Hematopoietic multipotent progenitor cell treated with erythropoietin and hydrocortisone succinate and interleukin-3 and kit ligand, for 8 days (in vitro differentiated cells): ENCODE measurements around the gene IGSF23.
"Not testable (repeated sequence)": the region's sequence is repeated elsewhere in the genome, so short reads cannot be mapped to it uniquely, and the experiment has no call there.

Experiments
- DNase-seq: peaks from one replicate; pipeline ENCODE4 v3.0.0-alpha.2; 2015

The IGSF23 gene

GRCh38 chr19:44587963-44588770, 25.2 kb upstream of the IGSF23 start:
- no peak for DNase-seq

- no peak for DNase-seq
These were observed 24.6 kb upstream of the IGSF23 start for GRCh38 chr19:44588771-44589112.

- DNase-seq = no peak
These were observed 22.9 kb upstream of the IGSF23 start for GRCh38 chr19:44590245-44591059.

- DNase-seq = not testable (repeated sequence)
These were observed 21.9 kb upstream of the IGSF23 start for GRCh38 chr19:44591340-44591993.

- no peak for DNase-seq
These were observed 20.9 kb upstream of the IGSF23 start for GRCh38 chr19:44592451-44592890.

- no peak for DNase-seq
These were observed 20.1 kb upstream of the IGSF23 start for GRCh38 chr19:44593294-44593693.

GRCh38 chr19:44593866-44594266, 19.5 kb upstream of the IGSF23 start:
- not testable (repeated sequence) for DNase-seq

- DNase-seq = no peak
These were observed 16.8 kb upstream of the IGSF23 start for GRCh38 chr19:44596428-44597130.

GRCh38 chr19:44597131-44597491, 16.3 kb upstream of the IGSF23 start:
- DNase-seq = no peak

DNA sequence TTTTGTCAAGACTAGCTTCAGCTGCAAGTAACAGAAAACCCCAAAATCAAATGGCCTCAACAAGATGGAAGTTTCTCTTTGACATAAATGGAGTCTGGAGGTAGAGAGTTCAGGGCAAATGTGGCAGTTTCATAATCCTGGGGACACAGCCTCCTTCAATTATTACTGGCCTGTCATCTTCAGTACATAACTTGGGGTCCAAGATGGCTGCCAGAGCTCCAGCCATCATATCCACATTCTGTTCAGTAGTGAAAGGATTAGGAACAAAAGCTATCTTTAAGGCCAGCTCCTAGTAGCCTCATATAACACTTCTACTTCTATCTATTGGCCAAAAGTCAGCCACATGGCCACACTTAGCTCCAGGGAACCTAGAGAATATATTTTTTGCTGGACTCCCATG, 15.0 kb upstream of the IGSF23 start:
- no peak for DNase-seq

DNA sequence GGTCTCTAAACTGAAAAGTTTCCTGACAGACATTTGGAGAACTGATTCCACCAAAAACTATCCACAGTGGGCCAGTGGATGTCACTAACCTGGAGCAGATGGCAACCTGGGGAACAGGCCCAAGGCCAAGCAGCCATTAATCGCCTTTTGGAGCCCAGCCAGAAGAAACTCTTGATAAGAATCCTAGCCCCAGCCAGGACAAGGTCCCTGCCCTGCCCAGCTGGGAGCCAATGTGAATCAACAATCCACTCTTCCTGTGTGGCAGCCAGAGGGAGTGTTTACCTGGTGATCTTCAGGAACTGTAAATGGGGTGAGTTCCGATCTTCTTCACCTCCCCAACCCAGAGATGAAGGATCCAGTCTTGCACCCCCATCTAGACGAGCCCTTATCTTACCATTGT, 14.5 kb upstream of the IGSF23 start:
- no peak for DNase-seq

GRCh38 chr19:44600466-44600865, 12.9 kb upstream of the IGSF23 start:
- no peak for DNase-seq

DNA sequence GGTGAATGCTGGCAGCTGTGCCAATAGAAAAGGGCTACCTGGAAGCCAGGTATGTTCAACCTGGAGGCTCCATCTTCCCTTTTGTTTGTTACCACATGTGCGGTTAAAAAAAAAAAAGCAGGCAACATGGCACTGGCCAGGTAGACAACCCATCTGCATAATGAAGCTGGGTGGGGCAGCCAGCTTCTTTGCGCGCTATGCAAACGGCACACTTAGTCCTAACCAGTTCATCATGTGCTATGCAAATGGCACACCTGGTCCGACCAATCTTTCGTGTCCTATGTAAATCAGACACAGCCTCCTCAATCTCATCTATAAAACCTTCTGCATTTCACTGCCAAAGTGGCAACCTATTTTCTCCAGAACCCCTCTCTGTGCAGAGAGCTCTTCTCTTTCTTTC, 11.3 kb upstream of the IGSF23 start:
- DNase-seq = no peak

- no peak for DNase-seq
These were observed 10.0 kb upstream of the IGSF23 start for GRCh38 chr19:44603201-44603945.

DNA sequence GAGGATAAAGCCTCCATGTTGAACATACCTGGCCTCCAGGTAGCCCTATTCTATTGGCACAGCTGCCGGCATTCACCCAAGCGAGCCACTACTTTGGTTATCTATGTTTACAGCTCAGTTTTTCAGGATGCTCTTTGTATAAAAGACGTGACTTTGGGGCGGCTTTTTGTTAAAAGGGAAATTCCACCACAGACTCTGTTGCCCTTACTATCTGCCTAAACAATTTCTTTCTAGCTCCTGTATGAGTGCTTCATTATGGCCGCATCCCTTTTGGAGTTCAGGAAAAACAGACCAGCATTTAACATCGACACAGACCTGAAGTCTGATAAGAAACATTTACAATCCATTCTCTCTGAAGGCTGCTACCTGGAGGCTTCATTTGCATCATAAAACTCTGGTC, 9.1 kb upstream of the IGSF23 start:
- no peak for DNase-seq

DNA sequence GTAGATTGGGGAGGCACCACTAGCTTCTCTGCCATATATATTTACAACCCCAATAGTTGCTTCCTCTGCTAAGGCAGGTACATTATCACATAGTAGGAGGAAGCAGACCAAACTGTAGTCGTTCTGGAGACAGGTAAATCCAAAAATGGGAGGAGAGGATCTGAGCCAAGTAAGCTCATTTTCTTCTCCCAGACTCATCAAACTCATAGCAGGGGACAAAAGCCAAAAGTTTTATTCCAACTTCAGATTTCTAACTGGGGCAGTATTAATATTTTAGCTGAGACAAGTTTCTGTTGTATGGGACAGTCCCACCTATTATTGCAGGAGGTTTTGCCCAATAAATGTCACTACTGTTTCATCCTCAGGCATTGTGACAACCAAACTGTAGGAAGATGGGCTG, 7.8 kb upstream of the IGSF23 start:
- no peak for DNase-seq

- no peak for DNase-seq
These were observed 6.3 kb upstream of the IGSF23 start for GRCh38 chr19:44607049-44607448.

GRCh38 chr19:44607917-44608316, 5.4 kb upstream of the IGSF23 start:
- DNase-seq = no peak

GRCh38 chr19:44608391-44608821, 5.0 kb upstream of the IGSF23 start:
- DNase-seq = no peak

- DNase-seq = no peak
These were observed 4.1 kb upstream of the IGSF23 start for GRCh38 chr19:44609219-44609618.

GRCh38 chr19:44610497-44610896, 2.9 kb upstream of the IGSF23 start:
- peak; percentile 23 for DNase-seq

DNA sequence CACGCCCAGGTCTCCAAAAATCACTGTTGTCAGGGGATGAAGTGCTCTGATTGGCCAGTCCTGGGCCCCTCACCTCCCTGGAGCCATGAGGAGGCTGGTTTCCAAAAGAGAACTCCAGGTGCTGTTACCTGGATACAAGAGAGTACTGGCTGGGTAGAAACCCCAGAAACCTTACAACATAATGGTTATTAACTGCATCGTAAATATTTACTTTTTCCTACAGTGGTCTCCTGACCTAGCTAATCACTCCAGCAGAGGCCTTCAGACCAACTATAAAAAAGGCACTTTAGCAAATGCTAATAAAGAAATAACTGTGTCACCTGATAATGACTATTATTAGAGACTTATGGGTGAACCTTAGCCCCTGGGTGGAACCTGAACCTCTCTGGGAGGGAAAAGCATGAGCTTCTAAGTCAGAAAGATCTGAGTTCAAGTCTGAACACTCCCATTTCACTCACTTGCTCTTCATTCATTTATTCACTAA, 1.5 kb upstream of the IGSF23 start:
- no peak for DNase-seq
